Measurements from ENCODE around the gene ILRUN. TPM values are rescaled to one million over a fixed set of nuclear protein-coding genes. Genes with fewer than 3 reads are reported as not detected.

The ILRUN gene
- total and polyA plus RNA-seq, 9 of the 15 experiments (the other 6 are each of a cell fraction or from before 2014, with no cell fraction given): 24.9 to 78.9 (median 53.4) TPM

GRCh38 chr6:34663371-34663770 is 33.2 kb downstream of the ILRUN start (continued):
- TF ChIP-seq MTA1 (IDR thresholded peaks at IDR 0.05; ENCODE audit: borderline replicate concordance) (no peak), CBX8 (IDR thresholded peaks at IDR 0.05; ENCODE audit: borderline replicate concordance, extremely low read depth, low read depth, low read length, poor library complexity, severe bottlenecking) (no peak), GABPA (tag; conservative IDR thresholded peaks at IDR 0.05; ENCODE audit: low read depth) (peak; percentile 1; the same call in 1 of the 2 replicates), TBP (optimal IDR thresholded peaks at IDR 0.05; ENCODE audit: low read depth, low read length) (no peak), EGR1 (conservative IDR thresholded peaks at IDR 0.05) (no peak), ZNF589 (CRISPR knock-in tag; IDR thresholded peaks at IDR 0.05; ENCODE audit: low read depth) (no peak), ZNF512 (tag; IDR thresholded peaks at IDR 0.05) (no peak), NR2F6 (CRISPR knock-in tag; IDR thresholded peaks at IDR 0.05) (no peak), ZNF644 (tag; IDR thresholded peaks at IDR 0.05; ENCODE audit: low read depth) (no peak), SREBF1 (IDR thresholded peaks at IDR 0.05; ENCODE audit: borderline replicate concordance, low read depth, low read length) (no peak), ETV5 (CRISPR knock-in tag; IDR thresholded peaks at IDR 0.05; ENCODE audit: low read depth) (no peak), THRA (IDR thresholded peaks at IDR 0.05) (peak; percentile 30; the same call in 1 of the 2 replicates), ZNF121 (CRISPR knock-in tag; conservative IDR thresholded peaks at IDR 0.05) (peak; percentile 75)
- TF ChIP-seq, protein P1, sequence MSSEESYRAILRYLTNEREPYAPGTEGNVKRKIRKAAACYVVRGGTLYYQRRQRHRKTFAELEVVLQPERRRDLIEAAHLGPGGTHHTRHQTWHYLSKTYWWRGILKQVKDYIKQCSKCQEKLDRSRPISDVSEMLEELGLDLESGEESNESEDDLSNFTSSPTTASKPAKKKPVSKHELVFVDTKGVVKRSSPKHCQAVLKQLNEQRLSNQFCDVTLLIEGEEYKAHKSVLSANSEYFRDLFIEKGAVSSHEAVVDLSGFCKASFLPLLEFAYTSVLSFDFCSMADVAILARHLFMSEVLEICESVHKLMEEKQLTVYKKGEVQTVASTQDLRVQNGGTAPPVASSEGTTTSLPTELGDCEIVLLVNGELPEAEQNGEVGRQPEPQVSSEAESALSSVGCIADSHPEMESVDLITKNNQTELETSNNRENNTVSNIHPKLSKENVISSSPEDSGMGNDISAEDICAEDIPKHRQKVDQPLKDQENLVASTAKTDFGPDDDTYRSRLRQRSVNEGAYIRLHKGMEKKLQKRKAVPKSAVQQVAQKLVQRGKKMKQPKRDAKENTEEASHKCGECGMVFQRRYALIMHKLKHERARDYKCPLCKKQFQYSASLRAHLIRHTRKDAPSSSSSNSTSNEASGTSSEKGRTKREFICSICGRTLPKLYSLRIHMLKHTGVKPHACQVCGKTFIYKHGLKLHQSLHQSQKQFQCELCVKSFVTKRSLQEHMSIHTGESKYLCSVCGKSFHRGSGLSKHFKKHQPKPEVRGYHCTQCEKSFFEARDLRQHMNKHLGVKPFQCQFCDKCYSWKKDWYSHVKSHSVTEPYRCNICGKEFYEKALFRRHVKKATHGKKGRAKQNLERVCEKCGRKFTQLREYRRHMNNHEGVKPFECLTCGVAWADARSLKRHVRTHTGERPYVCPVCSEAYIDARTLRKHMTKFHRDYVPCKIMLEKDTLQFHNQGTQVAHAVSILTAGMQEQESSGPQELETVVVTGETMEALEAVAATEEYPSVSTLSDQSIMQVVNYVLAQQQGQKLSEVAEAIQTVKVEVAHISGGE (CRISPR knock-in tag; IDR thresholded peaks at IDR 0.05): no peak
- TF ChIP-seq, protein P2, sequence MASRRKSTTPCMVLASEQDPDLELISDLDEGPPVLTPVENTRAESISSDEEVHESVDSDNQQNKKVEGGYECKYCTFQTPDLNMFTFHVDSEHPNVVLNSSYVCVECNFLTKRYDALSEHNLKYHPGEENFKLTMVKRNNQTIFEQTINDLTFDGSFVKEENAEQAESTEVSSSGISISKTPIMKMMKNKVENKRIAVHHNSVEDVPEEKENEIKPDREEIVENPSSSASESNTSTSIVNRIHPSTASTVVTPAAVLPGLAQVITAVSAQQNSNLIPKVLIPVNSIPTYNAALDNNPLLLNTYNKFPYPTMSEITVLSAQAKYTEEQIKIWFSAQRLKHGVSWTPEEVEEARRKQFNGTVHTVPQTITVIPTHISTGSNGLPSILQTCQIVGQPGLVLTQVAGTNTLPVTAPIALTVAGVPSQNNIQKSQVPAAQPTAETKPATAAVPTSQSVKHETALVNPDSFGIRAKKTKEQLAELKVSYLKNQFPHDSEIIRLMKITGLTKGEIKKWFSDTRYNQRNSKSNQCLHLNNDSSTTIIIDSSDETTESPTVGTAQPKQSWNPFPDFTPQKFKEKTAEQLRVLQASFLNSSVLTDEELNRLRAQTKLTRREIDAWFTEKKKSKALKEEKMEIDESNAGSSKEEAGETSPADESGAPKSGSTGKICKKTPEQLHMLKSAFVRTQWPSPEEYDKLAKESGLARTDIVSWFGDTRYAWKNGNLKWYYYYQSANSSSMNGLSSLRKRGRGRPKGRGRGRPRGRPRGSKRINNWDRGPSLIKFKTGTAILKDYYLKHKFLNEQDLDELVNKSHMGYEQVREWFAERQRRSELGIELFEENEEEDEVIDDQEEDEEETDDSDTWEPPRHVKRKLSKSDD (conservative IDR thresholded peaks at IDR 0.05; ENCODE audit: low read length): no peak
- TF ChIP-seq, protein P3, sequence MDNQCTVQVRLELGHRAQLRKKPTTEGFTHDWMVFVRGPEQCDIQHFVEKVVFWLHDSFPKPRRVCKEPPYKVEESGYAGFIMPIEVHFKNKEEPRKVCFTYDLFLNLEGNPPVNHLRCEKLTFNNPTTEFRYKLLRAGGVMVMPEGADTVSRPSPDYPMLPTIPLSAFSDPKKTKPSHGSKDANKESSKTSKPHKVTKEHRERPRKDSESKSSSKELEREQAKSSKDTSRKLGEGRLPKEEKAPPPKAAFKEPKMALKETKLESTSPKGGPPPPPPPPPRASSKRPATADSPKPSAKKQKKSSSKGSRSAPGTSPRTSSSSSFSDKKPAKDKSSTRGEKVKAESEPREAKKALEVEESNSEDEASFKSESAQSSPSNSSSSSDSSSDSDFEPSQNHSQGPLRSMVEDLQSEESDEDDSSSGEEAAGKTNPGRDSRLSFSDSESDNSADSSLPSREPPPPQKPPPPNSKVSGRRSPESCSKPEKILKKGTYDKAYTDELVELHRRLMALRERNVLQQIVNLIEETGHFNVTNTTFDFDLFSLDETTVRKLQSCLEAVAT (IDR thresholded peaks at IDR 0.05): no peak

Measured in K562 (cell line).